Neural crest cell (in vitro differentiated cells): Measurements from ENCODE around the gene PLEK. TPM values are rescaled to one million over a fixed set of nuclear protein-coding genes. Genes with fewer than 3 reads are reported as not detected.

Experiments
- DNase-seq: peaks from one replicate; pipeline ENCODE4 v3.0.0; 2021; ENCODE audit warnings: low read depth, mixed read lengths, low spot score
- H3K27ac Mint-ChIP-seq: one replicate; pipeline ENCODE4 v1.8.0; 2021; ENCODE audit warnings: mild to moderate bottlenecking, mixed read lengths; ENCODE audit not compliant: unreplicated experiment
- H3K27me3 Mint-ChIP-seq: 2 replicates; pipeline ENCODE4 v1.8.0; 2021; ENCODE audit warnings: low read depth, mild to moderate bottlenecking, mixed read lengths
- H3K36me3 Mint-ChIP-seq: 2 replicates; pipeline ENCODE4 v1.8.0; 2021; ENCODE audit warnings: low read depth, mild to moderate bottlenecking, mixed read lengths
- H3K4me1 Mint-ChIP-seq: 2 replicates; pipeline ENCODE4 v1.8.0; 2021; ENCODE audit warnings: mixed read lengths
- H3K4me3 Mint-ChIP-seq: one replicate; pipeline ENCODE4 v1.8.0; 2021; ENCODE audit warnings: mild to moderate bottlenecking, mixed read lengths
- H3K9me3 Mint-ChIP-seq: 2 replicates; pipeline ENCODE4 v1.8.0; 2021; ENCODE audit warnings: mixed read lengths
- CTCF ChIP-seq: fragments of 200-600 bp; sonication (generic); conservative IDR thresholded peaks from 2 replicates; pipeline ENCODE4 v1.5.0; 2021; ENCODE audit warnings: antibody characterized with exemption, mild to moderate bottlenecking
- total RNA-seq: library from RNA; stranded (reverse); gene quantifications from 2 replicates; pipeline ENCODE4 v1.2.1, GENCODE V29; 2021

The PLEK gene
- total RNA-seq, 1 donor from 2014 or later = not detected

GRCh38 chr2:68333931-68334330 lies 31.2 kb upstream of the PLEK start:
- Mint-ChIP-seq H3K4me3 (no peak overlapping the region), H3K27ac (no peak overlapping the region), H3K27me3 (peaks cover 13% of the 10 kb centered on the region), H3K4me1 (no peaks in the 10 kb centered on the region), H3K36me3 (no peaks in the 10 kb centered on the region), H3K9me3 (no peaks in the 10 kb centered on the region)
- TF ChIP-seq CTCF = no peak
- no peak for DNase-seq

- Mint-ChIP-seq H3K36me3 (no peaks in the 10 kb centered on the region), H3K9me3 (no peaks in the 10 kb centered on the region), H3K27me3 (peaks cover 36% of the 10 kb centered on the region), H3K4me3 (no peak overlapping the region), H3K4me1 (peaks cover 9% of the 10 kb centered on the region), H3K27ac (no peak overlapping the region)
- no peak for TF ChIP-seq CTCF
- DNase-seq = no peak
Observed at GRCh38 chr2:68336192-68336591, 28.9 kb upstream of the PLEK start.

GRCh38 chr2:68340226-68341061 lies 24.6 kb upstream of the PLEK start:
- TF ChIP-seq CTCF = no peak
- Mint-ChIP-seq H3K4me3 (no peak overlapping the region), H3K27ac (no peak overlapping the region), H3K36me3 (no peaks in the 10 kb centered on the region), H3K4me1 (peaks cover 9% of the 10 kb centered on the region), H3K9me3 (no peaks in the 10 kb centered on the region), H3K27me3 (peaks cover 48% of the 10 kb centered on the region)
- no peak for DNase-seq

GRCh38 chr2:68341062-68341329 lies 24.1 kb upstream of the PLEK start:
- H3K27ac Mint-ChIP-seq = no peak overlapping the region
- H3K4me1 Mint-ChIP-seq = peaks cover 9% of the 10 kb centered on the region
- TF ChIP-seq CTCF = no peak
- no peaks in the 10 kb centered on the region for H3K36me3 Mint-ChIP-seq
- no peak for DNase-seq
- H3K4me3 Mint-ChIP-seq = no peak overlapping the region
- H3K27me3 Mint-ChIP-seq = peaks cover 46% of the 10 kb centered on the region
- no peaks in the 10 kb centered on the region for H3K9me3 Mint-ChIP-seq

- H3K27me3 Mint-ChIP-seq = peaks cover 51% of the 10 kb centered on the region
- no peak for DNase-seq
- no peak overlapping the region for H3K27ac Mint-ChIP-seq
- H3K36me3 Mint-ChIP-seq = no peaks in the 10 kb centered on the region
- no peaks in the 10 kb centered on the region for H3K9me3 Mint-ChIP-seq
- H3K4me3 Mint-ChIP-seq = no peak overlapping the region
- H3K4me1 Mint-ChIP-seq = peaks cover 9% of the 10 kb centered on the region
- TF ChIP-seq CTCF = no peak
Observed at GRCh38 chr2:68341583-68341982, 23.5 kb upstream of the PLEK start.
